NCI-H2081 treated with DMSO at 0.1 percent for 48 hours (cell line): ENCODE data around the gene TBX6.

Experiments used
- DNase-seq: peaks from one replicate; lab custom pipeline; 2025; lab: John Stamatoyannopoulos, UW

Gene TBX6

GRCh38 chr16:30086291-30087140 is 5.2 kb downstream of the TBX6 start:
- no peak for DNase-seq

- no peak for DNase-seq
Observed at GRCh38 chr16:30085820-30086219, 5.9 kb downstream of the TBX6 start.

DNA sequence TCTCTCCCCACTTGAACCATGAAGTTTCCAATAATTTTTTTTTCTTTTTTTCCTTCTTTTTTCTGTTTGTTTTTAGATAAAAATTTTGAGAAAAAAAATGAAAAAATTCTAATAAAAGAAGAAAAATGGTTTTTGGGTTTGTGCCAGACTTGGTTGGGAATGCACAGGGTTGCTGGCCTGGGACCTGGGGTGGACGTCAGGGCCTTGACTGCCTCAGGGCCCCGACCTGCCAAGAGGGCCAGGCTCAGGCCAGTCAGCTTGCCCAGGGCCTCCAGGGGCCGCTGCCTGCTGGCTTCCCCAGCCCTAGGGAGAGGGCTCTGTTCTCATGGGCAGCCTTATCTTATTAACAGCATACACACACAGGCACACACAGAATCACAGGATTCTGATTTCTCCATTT is 6.5 kb downstream of the TBX6 start:
- no peak for DNase-seq

GRCh38 chr16:30084816-30085159 is 6.9 kb downstream of the TBX6 start:
- DNase-seq = no peak

DNA sequence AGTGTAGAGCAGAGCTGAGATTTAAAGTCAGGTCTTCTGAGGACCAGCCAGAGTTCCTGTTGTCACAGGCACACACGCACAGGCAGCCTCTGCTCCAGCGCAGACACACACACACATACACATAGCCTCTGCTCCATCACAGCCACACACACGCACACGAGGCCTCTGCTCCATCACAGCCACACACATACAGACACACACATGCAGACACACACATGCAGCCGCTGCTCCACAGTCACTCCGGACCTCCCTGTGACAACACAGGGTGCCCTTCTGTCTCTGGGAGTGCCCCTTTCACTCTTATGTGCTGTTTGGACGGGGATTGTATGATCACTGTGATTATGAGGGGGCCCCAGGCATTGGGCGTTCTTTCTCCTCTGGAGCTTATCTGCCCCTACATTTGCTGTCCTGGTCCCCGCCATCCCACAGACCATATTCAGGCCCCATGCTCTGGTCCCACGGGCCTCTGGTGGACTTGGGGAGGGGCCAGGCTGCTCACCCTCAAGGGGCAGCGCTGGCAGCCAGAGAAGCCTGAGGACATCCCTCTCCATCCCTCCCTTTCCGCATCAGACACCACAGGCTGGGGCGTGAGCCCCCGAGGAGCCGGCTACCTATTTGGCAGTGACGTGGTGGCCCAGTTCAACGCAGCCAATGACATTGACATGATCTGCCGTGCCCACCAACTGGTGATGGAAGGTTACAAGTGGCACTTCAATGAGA is 7.5 kb downstream of the TBX6 start:
- no peak for DNase-seq

GRCh38 chr16:30083216-30084055 is 8.3 kb downstream of the TBX6 start:
- no peak for DNase-seq

DNA sequence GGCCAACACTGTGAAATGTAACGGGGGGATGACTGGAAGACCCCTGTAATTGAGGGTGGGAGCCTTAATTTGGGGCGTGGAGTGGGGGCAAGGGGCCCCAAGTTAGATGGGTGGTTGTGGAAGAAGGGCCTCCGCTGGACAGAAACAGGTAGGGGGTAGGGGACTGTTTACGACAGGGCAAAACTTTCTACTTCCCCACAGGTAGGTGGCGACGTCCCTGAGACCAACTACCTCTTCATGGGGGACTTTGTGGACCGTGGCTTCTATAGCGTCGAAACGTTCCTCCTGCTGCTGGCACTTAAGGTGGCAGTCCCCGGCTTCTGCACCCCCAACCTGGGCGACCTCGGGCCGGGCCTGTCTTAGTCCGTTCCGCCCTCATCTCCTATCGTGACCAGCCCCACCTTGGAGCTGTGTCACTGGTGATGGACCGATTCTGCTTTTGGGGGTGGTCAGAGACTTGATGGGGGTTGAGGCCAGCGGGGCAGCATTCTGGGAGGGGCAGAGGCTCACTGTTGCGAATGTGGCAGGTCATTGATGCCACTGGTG is 9.1 kb downstream of the TBX6 start:
- DNase-seq = no peak

DNA sequence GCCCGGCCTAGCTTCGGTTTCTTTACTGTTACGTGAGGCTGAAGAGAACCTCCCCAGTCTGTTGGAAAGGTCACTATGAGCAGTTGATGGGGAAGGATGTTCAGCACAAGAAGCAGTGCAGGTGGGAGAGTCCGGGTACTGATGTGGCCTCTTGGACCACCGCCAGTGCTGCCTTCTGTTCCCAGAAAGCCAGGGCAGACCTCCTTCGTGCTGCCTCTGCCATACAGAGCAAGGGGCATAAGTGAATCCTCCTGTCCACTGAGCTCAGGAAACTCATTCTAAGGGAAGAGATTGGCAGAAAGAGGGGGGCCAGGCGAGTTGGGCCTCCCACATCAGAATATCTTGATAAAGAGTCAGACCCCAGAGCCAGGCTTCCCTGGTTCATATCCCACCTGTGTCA is 12.2 kb downstream of the TBX6 start:
- DNase-seq = no peak

GRCh38 chr16:30078744-30079143 is 13.0 kb downstream of the TBX6 start:
- DNase-seq = no peak

GRCh38 chr16:30077656-30078055 is 14.1 kb downstream of the TBX6 start:
- no peak for DNase-seq

DNA sequence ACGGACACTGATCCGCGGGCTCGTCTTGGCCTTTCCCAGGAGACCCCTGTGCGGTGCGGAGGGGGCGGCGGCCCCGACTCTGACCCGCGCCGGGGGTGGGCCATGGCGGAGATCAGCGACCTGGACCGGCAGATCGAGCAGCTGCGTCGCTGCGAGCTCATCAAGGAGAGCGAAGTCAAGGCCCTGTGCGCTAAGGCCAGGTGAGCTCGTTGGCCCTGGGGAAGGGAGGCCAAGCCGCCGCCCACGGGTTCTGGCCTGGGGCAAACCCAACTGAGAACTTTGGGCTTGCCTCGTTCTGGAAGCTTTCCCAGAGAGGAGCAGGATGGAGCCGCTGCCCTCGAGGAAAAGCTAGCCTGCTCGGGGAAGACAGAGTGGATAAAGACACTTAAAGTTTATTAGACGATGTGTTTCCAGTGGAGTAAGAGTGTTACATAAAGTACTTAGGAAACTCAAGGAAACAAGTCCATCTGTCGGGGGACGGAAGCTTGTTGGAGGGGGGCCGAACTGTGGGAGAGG is 15.4 kb downstream of the TBX6 start:
- no peak for DNase-seq

DNA sequence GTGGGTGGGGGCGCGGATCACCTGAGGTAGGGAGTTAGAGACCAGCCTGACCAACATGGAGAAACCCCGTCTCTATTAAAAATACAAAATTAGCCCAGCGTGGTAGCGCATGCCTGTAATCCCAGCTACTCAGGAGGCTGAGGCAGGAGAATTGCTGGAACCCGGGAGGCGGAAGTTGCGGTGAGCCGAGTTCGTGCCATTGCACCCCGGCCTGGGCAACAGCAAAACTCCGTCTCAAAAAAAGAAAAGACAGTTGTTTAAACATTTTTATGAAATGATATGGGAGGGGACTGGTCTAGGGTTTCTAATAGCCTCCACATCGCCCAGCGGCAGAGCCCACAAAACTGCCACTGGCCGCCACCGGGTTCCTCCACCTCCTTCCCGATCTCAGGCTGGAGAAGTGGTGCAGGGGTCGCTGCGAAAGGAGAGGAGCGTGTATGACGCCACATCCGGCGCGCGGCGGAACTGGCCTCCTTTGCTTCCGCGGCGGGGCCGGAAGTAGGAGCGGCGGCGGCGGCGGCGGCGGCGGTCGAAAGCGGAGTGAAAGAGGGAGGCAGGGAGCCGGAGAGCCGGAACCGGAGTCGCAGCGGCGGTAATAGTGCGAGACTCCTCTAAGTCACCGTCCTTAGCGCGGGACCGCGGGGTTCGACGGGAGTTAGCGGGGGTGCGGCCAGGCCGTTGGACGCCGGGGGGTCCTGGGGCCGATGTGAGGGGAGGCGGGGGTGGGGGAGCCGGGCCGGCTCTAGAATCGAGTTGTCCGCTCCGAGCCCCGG is 16.0 kb downstream of the TBX6 start, which contains the start of gene PPP4C:
Gene PPP4C (plus strand): TSS at position 492 of the 773 bp plus-strand sequence. CDS start 384 bp downstream, outside the sequence.
- no peak for DNase-seq

DNA sequence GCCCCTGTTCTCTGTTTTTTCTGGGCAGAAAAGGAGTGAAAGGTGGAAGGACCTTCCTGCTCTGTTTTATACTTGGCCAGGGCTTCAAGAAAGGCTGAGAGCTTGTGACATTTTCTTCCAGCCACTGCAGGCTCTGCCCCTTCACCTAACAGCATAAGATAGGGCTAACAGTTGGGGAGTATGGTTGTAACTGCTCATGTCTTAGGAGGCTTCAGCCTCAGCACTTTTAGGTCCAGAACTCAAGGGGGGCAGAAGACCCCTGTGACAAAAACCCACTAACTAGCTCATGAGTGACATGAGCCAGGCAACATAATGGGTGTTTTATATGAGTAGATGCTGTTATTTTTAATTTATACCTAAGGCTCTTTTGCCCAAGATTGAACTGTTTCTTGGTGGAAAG is 21.2 kb downstream of the TBX6 start:
- DNase-seq = no peak

- DNase-seq = no peak
Observed at GRCh38 chr16:30069611-30070462, 21.9 kb downstream of the TBX6 start.

GRCh38 chr16:30068750-30069610 is 22.7 kb downstream of the TBX6 start:
- no peak for DNase-seq

GRCh38 chr16:30068333-30068732 is 23.4 kb downstream of the TBX6 start:
- DNase-seq = no peak

- DNase-seq = no peak
Observed at GRCh38 chr16:30067584-30067916, 24.2 kb downstream of the TBX6 start.

DNA sequence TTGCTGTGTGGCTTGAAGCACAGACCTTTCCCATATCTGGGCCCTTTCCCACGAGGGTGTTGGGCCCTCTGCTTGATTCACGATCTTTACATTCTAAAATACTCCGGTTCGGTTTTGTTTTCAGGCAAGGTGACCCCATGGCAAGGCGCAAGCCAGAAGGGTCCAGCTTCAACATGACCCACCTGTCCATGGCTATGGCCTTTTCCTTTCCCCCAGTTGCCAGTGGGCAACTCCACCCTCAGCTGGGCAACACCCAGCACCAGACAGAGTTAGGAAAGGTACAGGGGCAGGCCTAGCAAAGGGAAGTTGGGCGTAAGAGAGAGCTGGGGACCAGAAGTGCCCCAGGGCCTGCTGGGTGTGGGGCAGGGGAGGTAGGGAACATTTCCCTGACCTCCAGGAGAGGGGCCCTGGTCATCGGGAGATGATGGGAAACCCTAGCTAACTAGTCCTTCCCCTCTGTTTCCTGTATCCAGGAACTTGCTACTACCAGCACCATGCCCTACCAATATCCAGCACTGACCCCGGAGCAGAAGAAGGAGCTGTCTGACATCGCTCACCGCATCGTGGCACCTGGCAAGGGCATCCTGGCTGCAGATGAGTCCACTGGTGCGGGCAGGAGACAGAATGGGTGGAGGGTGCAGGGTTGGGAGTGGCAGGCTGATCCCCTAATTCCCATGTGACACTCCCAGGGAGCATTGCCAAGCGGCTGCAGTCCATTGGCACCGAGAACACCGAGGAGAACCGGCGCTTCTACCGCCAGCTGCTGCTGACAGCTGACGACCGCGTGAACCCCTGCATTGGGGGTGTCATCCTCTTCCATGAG is 24.8 kb downstream of the TBX6 start:
- DNase-seq = no peak
